HepG2 (cell line): ENCODE results near the gene MTHFR. TPM values are rescaled to one million over a fixed set of nuclear protein-coding genes. Genes with fewer than 3 reads are reported as not detected.
A peak's percentile ranks its signal among the peaks of the same experiment; 100 is the strongest.

Experiments used
- ATAC-seq: fragments of 200-7000 bp; cut with Tn5 transposase; 3 replicates; pipeline ENCODE4 v1.9.1; 2020; ENCODE audit warnings: mild to moderate bottlenecking, moderate library complexity
- BruUV-seq: library from RNA; stranded (reverse); fragments of 400-500 nt; replicated peaks from 2 replicates; lab custom pipeline; 2021; lab: Mats Ljungman, UMichigan
- CTCF ChIA-PET: fragments of 300-600 bp; formaldehyde crosslinking; extraction: SDS; loops from one replicate; lab custom pipeline; 2021; ENCODE audit warnings: low total read pairs, inconsistent platforms, low intra/inter-chr PET ratio; lab: Yijun Ruan, JAX
- POLR2A ChIA-PET: fragments of 350-600 bp; sonication (Branson Sonifier 250); formaldehyde crosslinking; loops from one replicate; lab custom pipeline; 2020; ENCODE audit warnings: antibody characterized with exemption, inconsistent platforms; lab: Yijun Ruan, JAX
- DNase-seq: peaks from one replicate; pipeline ENCODE4 v3.0.0-alpha.2; 2015; ENCODE audit warnings: low spot score
- FAIRE-seq: peaks from 3 replicates; lab custom pipeline; 2011; peaks lifted over from hg19 to GRCh38; lab: Jason Lieb, UNC
- H2AFZ ChIP-seq: one replicate; pipeline ENCODE4 v1.6.1; 2011; ENCODE audit warnings: low read length, inconsistent platforms
- H3K27ac ChIP-seq: fragments of 300-600 bp; 3 replicates; pipeline ENCODE4 v1.8.0; 2011; ENCODE audit warnings: mixed run types, mild to moderate bottlenecking, mixed read lengths, low read length, inconsistent platforms; ENCODE audit not compliant: insufficient read depth; ENCODE audit errors: extremely low read length
- H3K27me3 ChIP-seq, 2 experiments: fragments of 200-600 bp in 1 of 2; 2 replicates in 1 of 2; 3 replicates in 1 of 2; pipeline versions ENCODE4 v1.6.0 to v1.8.0; 2011; ENCODE audit warnings: low read length in 2 of 2, mild to moderate bottlenecking in 2 of 2, moderate library complexity in 2 of 2, inconsistent platforms in 1 of 2; ENCODE audit not compliant: insufficient read depth in 2 of 2, control insufficient read depth in 1 of 2
- H3K36me3 ChIP-seq, 2 experiments: fragments of 200-600 bp in 1 of 2; replicated peaks in 1 of 2; 2 replicates in 1 of 2; 3 replicates in 1 of 2; pipeline versions ENCODE4 v1.5.1 to v1.8.0; 2011; ENCODE audit warnings: low read length in 2 of 2, inconsistent platforms in 1 of 2; ENCODE audit not compliant: insufficient read depth in 2 of 2, control insufficient read depth in 1 of 2
- H3K4me1 ChIP-seq: 2 replicates; pipeline ENCODE4 v1.5.1; 2012; ENCODE audit warnings: low read length, inconsistent platforms; ENCODE audit not compliant: insufficient read depth
- H3K4me2 ChIP-seq: 2 replicates; pipeline ENCODE4 v1.6.0; 2011; ENCODE audit warnings: low read depth, low read length, inconsistent platforms
- H3K4me3 ChIP-seq, 3 experiments: fragments of 200-600 bp in 1 of 3; sonication (generic), shearing (Covaris generic) in 1 of 3; replicated peaks in 1 of 3; 2 replicates each; pipeline ENCODE4 v1.5.1; 2011 to 2016; ENCODE audit warnings: low read length in 3 of 3, inconsistent platforms in 2 of 3, low read depth in 2 of 3, mild to moderate bottlenecking in 2 of 3, control low read depth in 1 of 3, mixed read lengths in 1 of 3; ENCODE audit not compliant: insufficient read depth in 1 of 3
- H3K79me2 ChIP-seq: one replicate; pipeline ENCODE4 v1.6.1; 2011; ENCODE audit warnings: low read length, inconsistent platforms; ENCODE audit not compliant: insufficient read depth
- H3K9ac ChIP-seq: 2 replicates; pipeline ENCODE4 v1.6.0; 2011; ENCODE audit warnings: mild to moderate bottlenecking, low read depth, low read length, inconsistent platforms; ENCODE audit not compliant: insufficient read depth
- H3K9me3 ChIP-seq: 2 replicates; pipeline ENCODE4 v1.5.1; 2012; ENCODE audit warnings: mild to moderate bottlenecking, low read length
- H4K20me1 ChIP-seq: 2 replicates; pipeline ENCODE4 v1.6.0; 2011; ENCODE audit warnings: inconsistent platforms, mild to moderate bottlenecking, low read length, moderate library complexity; ENCODE audit not compliant: insufficient read depth
- BORCS8-MEF2B ChIP-seq: sonication (generic); formaldehyde crosslinking; IDR thresholded peaks from 2 replicates; pipeline ENCODE4 v1.8.0; 2022; ENCODE audit warnings: mild to moderate bottlenecking, missing genetic modification reagents
- CBFB ChIP-seq: sonication (generic); formaldehyde crosslinking; IDR thresholded peaks from 2 replicates; pipeline ENCODE4 v1.4.0; 2020; ENCODE audit warnings: missing genetic modification reagents
- CTCF ChIP-seq: sonication (generic); formaldehyde crosslinking; IDR thresholded peaks from 2 replicates; pipeline ENCODE4 v1.5.0; 2020; ENCODE audit warnings: mild to moderate bottlenecking, missing genetic modification reagents, moderate library complexity
- ELF3 ChIP-seq: IDR thresholded peaks from 2 replicates; pipeline ENCODE4 v1.6.1; 2016; ENCODE audit warnings: missing genetic modification reagents, missing compliant biosample characterization
- FOXA3 ChIP-seq: IDR thresholded peaks from 2 replicates; pipeline ENCODE4 v1.6.1; 2016; ENCODE audit warnings: missing genetic modification reagents, missing compliant biosample characterization
- FOXO1 ChIP-seq: sonication (generic); formaldehyde crosslinking; IDR thresholded peaks from 2 replicates; pipeline ENCODE4 v1.4.0; 2020; ENCODE audit warnings: missing genetic modification reagents
- HNF1B ChIP-seq: sonication (generic); formaldehyde crosslinking; IDR thresholded peaks from 2 replicates; pipeline ENCODE4 v1.5.1; 2020; ENCODE audit warnings: mild to moderate bottlenecking, moderate library complexity, missing genetic modification reagents
- SALL1 ChIP-seq: sonication (generic); formaldehyde crosslinking; IDR thresholded peaks from 2 replicates; pipeline ENCODE4 v1.8.0; 2022; ENCODE audit warnings: mild to moderate bottlenecking, missing genetic modification reagents
- STAG1 ChIP-seq: sonication (generic); formaldehyde crosslinking; IDR thresholded peaks from 2 replicates; pipeline ENCODE4 v1.4.0; 2020; ENCODE audit warnings: missing genetic modification reagents
- TEAD3 ChIP-seq: optimal IDR thresholded peaks from 2 replicates; pipeline ENCODE3; 2016; ENCODE audit warnings: borderline replicate concordance
- WIZ ChIP-seq: sonication (generic); formaldehyde crosslinking; IDR thresholded peaks from 2 replicates; pipeline ENCODE4 v1.5.1; 2020; ENCODE audit warnings: mild to moderate bottlenecking, missing genetic modification reagents
- ZBTB43 ChIP-seq: sonication (generic); formaldehyde crosslinking; conservative IDR thresholded peaks from 2 replicates; pipeline ENCODE4 v1.4.0; 2020; ENCODE audit warnings: missing genetic modification reagents
- ZBTB7A ChIP-seq: sonication (generic); formaldehyde crosslinking; IDR thresholded peaks from 2 replicates; pipeline ENCODE4 v1.8.0; 2022; ENCODE audit warnings: mild to moderate bottlenecking, missing genetic modification reagents
- ZNF205 ChIP-seq: IDR thresholded peaks from 2 replicates; pipeline ENCODE4 v1.6.1; 2018; ENCODE audit warnings: missing biosample characterization, missing genetic modification reagents
- ZNF790 ChIP-seq: sonication (generic); formaldehyde crosslinking; IDR thresholded peaks from 2 replicates; pipeline ENCODE4 v1.8.0; 2022; ENCODE audit warnings: missing genetic modification reagents, mild to moderate bottlenecking, borderline replicate concordance
- WGBS: methylation state at CpG from one replicate; pipeline ENCODE4 v1.1.6; 2017; ENCODE audit warnings: low lambda C conversion rate; 5-methylcytosine and 5-hydroxymethylcytosine counted together
- in situ Hi-C: cut with HindIII; loops from 2 replicates; pipeline ENCODE4 v1.10.0; 2017; ENCODE audit warnings: low pct_unique_long_range_greater_than_20kb; ENCODE audit not compliant: extremely low pct_ligation_motif_present
- intact Hi-C: fragments of 100-400 bp; cut with micrococcal nuclease; formaldehyde crosslinking; loops from one replicate; pipeline ENCODE4 v1.10.0; 2022; ENCODE audit not compliant: unreplicated experiment
- polyA plus RNA-seq, 8 experiments: library from polyadenylated mRNA; depleted of rRNA in 3 of 8; stranded (reverse) in 7 of 8; unstranded in 1 of 8; fragments of >200 nt; fragmentation: Illumina TruSeq in 4 of 8; extraction: Trizol in 4 of 8; gene quantifications; 2 replicates each; pipeline versions ENCODE4 v1.2.1 to v1.2.3, GENCODE V29; 2011 to 2016; ENCODE audit warnings: low read depth in 4 of 8, missing spikeins in 1 of 8, mixed read lengths in 1 of 8; ENCODE audit not compliant: insufficient read depth in 1 of 8
- total RNA-seq, 5 experiments: library from RNA; depleted of rRNA; stranded (reverse); fragments of >200 nt; fragmentation: Illumina TruSeq; extraction: Trizol; gene quantifications; 2 replicates each; pipeline ENCODE4 v1.2.3, GENCODE V29; 2016; ENCODE audit warnings: low read depth in 1 of 5

Gene MTHFR
- total and polyA plus RNA-seq, 2 of the 13 experiments (the other 11 are each of a cell fraction or from before 2014, with no cell fraction given) = 3.8 to 8.2 TPM

- in situ Hi-C loops (loop anchor here (10.0 kb wide), 1 partner anchor 126 kb away; no protein-coding TSS in a partner anchor), intact Hi-C loops (loop anchor here (2.0 kb wide), 1 partner anchor 128 kb away; no protein-coding TSS in a partner anchor)
- Histone ChIP-seq H3K9me3 (no peaks in the 10 kb centered on the region), H3K4me3 (no peak overlapping the region), H2AFZ (no peak overlapping the region), H3K79me2 (no peaks in the 10 kb centered on the region), H3K4me2 (no peak overlapping the region), H4K20me1 (no peaks in the 10 kb centered on the region), H3K9ac (no peak overlapping the region), H3K27me3 (no peaks in the 10 kb centered on the region), H3K36me3 (peaks cover 41 to 76% of the 10 kb centered on the region in 2 experiments), H3K27ac (no peak overlapping the region), H3K4me1 (peaks cover 48% of the 10 kb centered on the region)
- DNase-seq = peak; percentile 47
- CTCF ChIA-PET = interaction anchor here (1.0 to 4.1 kb wide), 6 partner anchors 52 to 128 kb away, joined by 3 to 46 read pairs (median 10); no protein-coding TSS in a partner anchor
- no TSS peak for BruUV-seq
- ATAC-seq = peak; percentile 58
- POLR2A ChIA-PET = interaction anchor here (2.4 kb wide), 1 partner anchor 69 kb away, joined by 9 read pairs; no protein-coding TSS in a partner anchor
- 70% methylated on average over 27 of the region's 40 CpGs for WGBS
- FAIRE-seq = peak; percentile 65
- TF ChIP-seq ZBTB7A (CRISPR knock-in tag) (peak; percentile 40; the same call in 1 of the 2 replicates), SALL1 (CRISPR knock-in tag) (peak; percentile 50; the same call in 1 of the 2 replicates), FOXO1 (0 out of 2 replicates have a peak, but pooled peaks have one; percentile 29), ZBTB43 (CRISPR knock-in tag) (no peak), ZNF205 (peak; percentile 30; the same call in 1 of the 2 replicates), CTCF (CRISPR knock-in tag) (peak; percentile 99), FOXA3 (CRISPR knock-in tag) (peak; percentile 26; the same call in 1 of the 2 replicates), STAG1 (peak; percentile 98), BORCS8-MEF2B (peak; percentile 38; the same call in 1 of the 2 replicates), HNF1B (CRISPR knock-in tag) (peak; percentile 24; the same call in 1 of the 2 replicates), WIZ (CRISPR knock-in tag) (peak; percentile 44; the same call in 1 of the 2 replicates), TEAD3 (peak; percentile 43), CBFB (CRISPR knock-in tag) (peak; percentile 48; the same call in 1 of the 2 replicates), ZNF790 (CRISPR knock-in tag) (no peak), ELF3 (CRISPR knock-in tag) (peak; percentile 41; the same call in 1 of the 2 replicates)
These were observed 32.8 kb upstream of the MTHFR start for GRCh38 chr1:11838349-11839272.
